ENCODE results near the gene IRF8. TPM values are rescaled to one million over a fixed set of nuclear protein-coding genes. Genes with fewer than 3 reads are reported as not detected.
"Not testable (repeated sequence)": the region's sequence is repeated elsewhere in the genome, so short reads cannot be mapped to it uniquely, and the experiment has no call there.

Gene IRF8
- total RNA-seq, 3 donors from 2014 or later: 16.7 to 121 (median 20.2) TPM

- H3K36me3 ChIP-seq: no peaks in the 10 kb centered on the region
- intact Hi-C loops (cut with DNase I; ENCODE audit: low total_unique reads): no loop called here
- no peak for DNase-seq (ENCODE audit: low spot score in 2 of 2)
- H3K27ac ChIP-seq: no peak overlapping the region
- no peak overlapping the region for H3K4me3 ChIP-seq
- TF ChIP-seq CTCF (IDR thresholded peaks at IDR 0.05) (no peak), POLR2AphosphoS5 (IDR thresholded peaks at IDR 0.05) (no peak), POLR2A (IDR thresholded peaks at IDR 0.05) (no peak)
- H3K27me3 ChIP-seq: peaks cover 0 to 42% of the 10 kb centered on the region in 2 donors
- no peaks in the 10 kb centered on the region for H3K9me3 ChIP-seq
- H3K4me1 ChIP-seq: no peaks in the 10 kb centered on the region
Observed at GRCh38 chr16:85941863-85942644, 43.1 kb downstream of the IRF8 start.

GRCh38 chr16:85942659-85943058 is 43.7 kb downstream of the IRF8 start:
- H3K4me3 ChIP-seq; H3K36me3 ChIP-seq; intact Hi-C loops (cut with DNase I; ENCODE audit: low total_unique reads); DNase-seq (ENCODE audit: low spot score in 2 of 2); H3K4me1 ChIP-seq; H3K9me3 ChIP-seq; H3K27ac ChIP-seq: not testable (repeated sequence)
- H3K27me3 ChIP-seq: peaks cover 0 to 43% of the 10 kb centered on the region in 2 donors

- no peak for DNase-seq (ENCODE audit: low spot score in 2 of 2)
- H3K9me3 ChIP-seq: no peaks in the 10 kb centered on the region
- H3K36me3 ChIP-seq: no peaks in the 10 kb centered on the region
- intact Hi-C loops (cut with DNase I; ENCODE audit: low total_unique reads): no loop called here
- peaks cover 0 to 42% of the 10 kb centered on the region in 2 donors for H3K27me3 ChIP-seq
- no peaks in the 10 kb centered on the region for H3K4me1 ChIP-seq
- TF ChIP-seq CTCF (IDR thresholded peaks at IDR 0.05) (no peak), POLR2AphosphoS5 (IDR thresholded peaks at IDR 0.05) (no peak), POLR2A (IDR thresholded peaks at IDR 0.05) (no peak)
- H3K4me3 ChIP-seq: no peak overlapping the region
- H3K27ac ChIP-seq: no peak overlapping the region
Observed at GRCh38 chr16:85943711-85944110, 44.7 kb downstream of the IRF8 start.

GRCh38 chr16:85944572-85945423 is 45.8 kb downstream of the IRF8 start:
- peaks cover 0 to 41% of the 10 kb centered on the region in 2 donors for H3K27me3 ChIP-seq
- DNase-seq (ENCODE audit: low spot score in 2 of 2): no peak
- no peak overlapping the region for H3K27ac ChIP-seq
- intact Hi-C loops (cut with DNase I; ENCODE audit: low total_unique reads): no loop called here
- H3K9me3 ChIP-seq: no peaks in the 10 kb centered on the region
- TF ChIP-seq POLR2AphosphoS5 (IDR thresholded peaks at IDR 0.05): no peak
- TF ChIP-seq CTCF (IDR thresholded peaks at IDR 0.05): no peak
- TF ChIP-seq POLR2A (IDR thresholded peaks at IDR 0.05): no peak
- no peaks in the 10 kb centered on the region for H3K36me3 ChIP-seq
- H3K4me1 ChIP-seq: no peaks in the 10 kb centered on the region
- no peak overlapping the region for H3K4me3 ChIP-seq

- TF ChIP-seq POLR2AphosphoS5 (IDR thresholded peaks at IDR 0.05) (no peak), POLR2A (IDR thresholded peaks at IDR 0.05) (no peak), CTCF (IDR thresholded peaks at IDR 0.05) (no peak)
- Histone ChIP-seq H3K27me3 (peaks cover 0 to 41% of the 10 kb centered on the region in 2 donors), H3K4me1 (no peaks in the 10 kb centered on the region), H3K4me3 (no peak overlapping the region), H3K36me3 (no peaks in the 10 kb centered on the region), H3K9me3 (no peaks in the 10 kb centered on the region), H3K27ac (no peak overlapping the region)
- no peak for DNase-seq (ENCODE audit: low spot score in 2 of 2)
- intact Hi-C loops (cut with DNase I; ENCODE audit: low total_unique reads): no loop called here
Observed at GRCh38 chr16:85945424-85945751, 46.4 kb downstream of the IRF8 start.
